ENCODE results near the gene PRR9.

PRR9 gene

GRCh38 chr1:153229076-153229829, 11.9 kb downstream of the PRR9 start:
- DNase-seq (ENCODE audit: low read depth in 2 of 2) = peak in 1 of 2 donors; percentile 9

DNA sequence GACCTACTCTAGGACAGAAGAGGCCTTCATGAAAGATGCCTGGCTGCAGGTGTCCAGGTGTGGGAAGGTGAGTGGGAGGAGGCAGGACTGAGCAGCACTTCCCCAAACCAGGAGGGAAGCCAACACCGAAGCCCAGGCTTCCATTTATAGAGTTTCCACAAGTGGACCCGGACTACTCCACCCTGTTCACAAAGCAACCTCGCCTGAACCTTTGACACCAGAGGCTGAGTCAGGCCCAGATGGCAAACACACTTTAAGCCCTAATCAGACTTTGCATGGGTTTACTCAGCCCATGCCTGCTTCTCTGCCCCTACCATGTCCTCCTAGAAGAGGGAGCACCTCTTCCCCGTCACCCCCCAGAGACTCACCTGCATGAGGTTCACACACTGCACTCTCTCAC, 14.0 kb downstream of the PRR9 start:
- DNase-seq (ENCODE audit: low read depth in 2 of 2) = no peak

- no peak for DNase-seq (ENCODE audit: low read depth in 2 of 2)
Observed at GRCh38 chr1:153231785-153232184, 14.4 kb downstream of the PRR9 start.

DNA sequence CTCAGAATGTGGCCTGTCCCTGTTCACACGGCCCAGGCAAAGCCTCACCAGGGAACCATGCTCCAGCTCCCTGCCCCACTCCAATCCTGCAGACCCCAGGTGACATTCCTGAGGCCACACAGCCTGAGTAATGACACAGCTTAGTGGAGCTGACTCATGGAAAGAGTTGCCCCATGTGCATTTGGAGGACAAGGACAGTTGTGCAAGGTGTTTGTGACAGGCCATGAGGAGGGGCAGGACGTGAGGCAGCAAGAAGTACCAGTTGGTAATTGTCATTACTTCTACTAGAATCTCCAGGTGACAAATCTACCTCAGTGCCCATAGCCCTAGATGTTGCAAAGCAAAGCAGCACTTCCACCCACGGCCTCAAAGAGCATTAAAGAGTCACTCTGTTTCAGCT, 15.2 kb downstream of the PRR9 start:
- DNase-seq (ENCODE audit: low read depth in 2 of 2) = no peak

GRCh38 chr1:153233448-153233847, 16.1 kb downstream of the PRR9 start:
- DNase-seq (ENCODE audit: low read depth in 2 of 2) = no peak

GRCh38 chr1:153238527-153238926, 21.1 kb downstream of the PRR9 start:
- no peak for DNase-seq (ENCODE audit: low read depth in 2 of 2)

- no peak for DNase-seq (ENCODE audit: low read depth in 2 of 2)
Observed at GRCh38 chr1:153242160-153242559, 24.8 kb downstream of the PRR9 start.

GRCh38 chr1:153245466-153245865, 28.1 kb downstream of the PRR9 start:
- DNase-seq (ENCODE audit: low read depth in 2 of 2) = no peak

- DNase-seq (ENCODE audit: low read depth in 2 of 2) = no peak
Observed at GRCh38 chr1:153246018-153246417, 28.6 kb downstream of the PRR9 start.

- no peak for DNase-seq (ENCODE audit: low read depth in 2 of 2)
Observed at GRCh38 chr1:153246825-153247224, 29.4 kb downstream of the PRR9 start.

DNA sequence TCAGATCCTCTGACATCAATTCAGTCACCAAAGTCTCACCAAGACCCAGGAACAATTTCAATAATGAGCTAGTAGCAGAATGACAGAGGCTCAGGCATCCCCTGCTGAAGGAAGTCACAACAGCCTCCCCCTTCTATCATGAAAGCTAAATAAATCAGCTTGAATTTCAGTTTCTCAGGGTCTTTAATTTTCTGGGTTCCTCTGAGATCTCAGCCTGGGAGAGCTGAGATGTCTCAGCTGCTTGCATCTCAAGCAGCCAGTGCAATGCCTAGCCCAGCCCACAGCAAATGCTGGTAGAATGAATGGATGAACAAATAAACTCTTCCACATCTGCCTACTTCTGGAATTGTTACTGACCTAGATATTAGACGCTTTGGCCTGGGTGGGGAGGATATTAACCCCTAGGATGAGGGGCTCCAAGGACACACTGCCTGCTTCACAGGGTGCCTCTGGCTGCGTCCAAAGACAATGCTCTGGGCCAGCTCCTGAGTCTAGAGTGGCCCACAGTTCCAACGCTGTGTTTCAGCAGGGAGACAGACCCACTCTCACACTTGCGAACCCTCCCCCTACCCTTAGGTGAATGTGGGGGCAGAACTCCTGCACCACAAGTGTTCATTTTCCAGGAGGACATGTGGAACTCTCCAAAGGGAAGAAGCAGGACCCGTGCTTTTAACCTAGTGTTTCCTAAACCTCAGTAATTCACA, 30.9 kb downstream of the PRR9 start:
- no peak for DNase-seq (ENCODE audit: low read depth in 2 of 2)

DNA sequence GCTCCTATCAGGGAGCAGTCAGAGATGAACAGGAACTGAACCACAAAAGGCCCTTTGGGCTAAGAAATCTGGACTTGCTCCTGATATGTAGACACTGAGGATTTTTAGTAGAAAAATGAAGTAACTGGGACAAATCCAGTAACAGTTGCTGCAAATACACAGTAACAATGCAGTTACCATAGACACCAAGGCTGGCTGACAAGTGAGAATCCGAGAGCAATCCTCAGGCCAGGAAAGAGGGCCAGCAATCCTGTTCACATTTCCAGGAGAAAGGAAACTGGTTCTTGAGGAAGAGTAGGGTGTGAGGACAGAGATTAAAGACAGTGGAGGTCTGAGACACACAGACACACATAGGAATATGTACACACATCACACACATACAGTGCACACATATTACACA, 32.8 kb downstream of the PRR9 start:
- no peak for DNase-seq (ENCODE audit: low read depth in 2 of 2)

DNA sequence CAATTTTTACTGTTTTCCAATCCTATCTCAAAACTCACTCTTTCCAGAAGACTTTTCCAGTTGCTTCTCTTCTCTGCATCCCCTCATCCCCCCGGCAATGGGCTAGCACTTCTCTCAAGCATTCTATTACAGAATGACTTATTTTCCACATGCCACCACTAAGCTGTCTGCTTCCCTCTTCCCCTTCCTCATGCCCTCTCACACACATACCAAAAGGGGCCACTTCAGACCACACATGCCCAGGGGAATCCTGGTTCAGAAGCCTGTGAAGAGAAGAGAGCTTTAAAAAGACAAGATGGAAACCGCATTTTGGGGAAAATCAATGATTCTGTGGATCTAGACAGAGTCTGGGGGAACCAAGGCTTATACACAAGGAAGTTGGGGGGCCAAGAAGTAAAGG, 33.7 kb downstream of the PRR9 start:
- DNase-seq (ENCODE audit: low read depth in 2 of 2) = no peak

GRCh38 chr1:153251562-153251961, 34.2 kb downstream of the PRR9 start:
- no peak for DNase-seq (ENCODE audit: low read depth in 2 of 2)

- no peak for DNase-seq (ENCODE audit: low read depth in 2 of 2)
Observed at GRCh38 chr1:153251988-153252387, 34.6 kb downstream of the PRR9 start.

- DNase-seq (ENCODE audit: low read depth in 2 of 2) = no peak
Observed at GRCh38 chr1:153253076-153253475, 35.7 kb downstream of the PRR9 start.

DNA sequence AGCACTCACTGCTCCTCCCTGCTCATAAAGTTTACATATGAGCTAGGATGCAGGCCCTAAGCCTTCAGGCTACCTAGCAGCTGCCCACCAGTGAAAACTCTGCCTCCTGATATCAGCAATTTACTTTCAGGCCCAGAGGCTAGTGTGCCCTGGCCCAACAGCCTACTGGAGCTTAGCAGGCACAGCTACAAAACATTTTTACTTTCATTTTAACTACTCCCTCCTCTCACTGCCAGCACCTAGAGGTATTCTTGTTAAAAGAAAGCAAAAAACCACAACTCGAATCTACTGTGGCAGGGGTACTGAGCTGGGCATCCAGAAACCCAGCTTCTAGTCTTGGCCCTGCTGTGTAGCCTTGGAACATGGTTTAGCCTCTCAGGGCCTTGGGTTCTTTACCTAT, 36.3 kb downstream of the PRR9 start:
- DNase-seq (ENCODE audit: low read depth in 2 of 2) = no peak

GRCh38 chr1:153259387-153259786, 42.0 kb downstream of the PRR9 start, which contains the start of gene LORICRIN:
LORICRIN (plus strand) TSS chr1:153259687; CDS start chr1:153260950, 1,263 bp downstream.
- DNase-seq (ENCODE audit: low read depth in 2 of 2) = no peak

GRCh38 chr1:153260585-153261280, 43.3 kb downstream of the PRR9 start:
- peak; percentile 9 to 10 for DNase-seq (ENCODE audit: low read depth in 2 of 2)

DNA sequence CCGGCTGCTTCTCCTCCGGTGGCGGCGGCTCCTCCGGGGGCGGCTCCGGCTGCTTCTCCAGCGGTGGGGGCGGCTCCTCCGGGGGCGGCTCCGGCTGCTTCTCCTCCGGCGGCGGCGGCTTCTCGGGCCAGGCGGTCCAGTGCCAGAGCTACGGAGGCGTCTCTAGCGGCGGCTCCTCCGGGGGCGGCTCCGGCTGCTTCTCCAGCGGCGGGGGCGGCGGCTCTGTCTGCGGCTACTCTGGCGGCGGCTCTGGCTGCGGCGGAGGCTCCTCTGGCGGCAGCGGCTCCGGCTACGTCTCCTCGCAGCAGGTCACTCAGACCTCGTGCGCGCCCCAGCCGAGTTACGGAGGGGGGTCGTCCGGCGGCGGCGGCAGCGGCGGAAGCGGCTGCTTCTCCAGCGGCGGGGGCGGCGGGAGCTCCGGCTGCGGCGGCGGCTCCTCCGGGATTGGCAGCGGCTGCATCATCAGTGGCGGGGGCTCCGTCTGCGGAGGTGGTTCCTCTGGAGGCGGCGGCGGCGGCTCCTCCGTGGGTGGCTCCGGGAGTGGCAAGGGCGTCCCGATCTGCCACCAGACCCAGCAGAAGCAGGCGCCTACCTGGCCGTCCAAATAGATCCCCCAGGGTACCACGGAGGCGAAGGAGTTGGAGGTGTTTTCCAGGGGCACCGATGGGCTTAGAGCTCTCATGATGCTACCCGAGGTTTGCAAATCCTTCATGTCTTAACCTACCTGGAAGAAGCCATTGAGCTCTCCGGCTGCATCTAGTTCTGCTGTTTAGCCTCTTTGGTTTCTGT, 44.1 kb downstream of the PRR9 start:
- DNase-seq (ENCODE audit: low read depth in 2 of 2) = peak; percentile 17 to 25

GRCh38 chr1:153262070-153262366, 44.6 kb downstream of the PRR9 start:
- no peak for DNase-seq (ENCODE audit: low read depth in 2 of 2)

Data from stimulated activated CD4-positive, alpha-beta T cell treated with anti-CD3 and anti-CD28 coated beads, Interleukin-1b, Interleukin-23, amount 100 ng/mL, for 4 hours (primary cell).